ENCODE results near the gene NARF. TPM values are rescaled to one million over a fixed set of nuclear protein-coding genes. Genes with fewer than 3 reads are reported as not detected.

Gene NARF
- total RNA-seq, 1 donor from 2014 or later: 64.4 TPM

DNA sequence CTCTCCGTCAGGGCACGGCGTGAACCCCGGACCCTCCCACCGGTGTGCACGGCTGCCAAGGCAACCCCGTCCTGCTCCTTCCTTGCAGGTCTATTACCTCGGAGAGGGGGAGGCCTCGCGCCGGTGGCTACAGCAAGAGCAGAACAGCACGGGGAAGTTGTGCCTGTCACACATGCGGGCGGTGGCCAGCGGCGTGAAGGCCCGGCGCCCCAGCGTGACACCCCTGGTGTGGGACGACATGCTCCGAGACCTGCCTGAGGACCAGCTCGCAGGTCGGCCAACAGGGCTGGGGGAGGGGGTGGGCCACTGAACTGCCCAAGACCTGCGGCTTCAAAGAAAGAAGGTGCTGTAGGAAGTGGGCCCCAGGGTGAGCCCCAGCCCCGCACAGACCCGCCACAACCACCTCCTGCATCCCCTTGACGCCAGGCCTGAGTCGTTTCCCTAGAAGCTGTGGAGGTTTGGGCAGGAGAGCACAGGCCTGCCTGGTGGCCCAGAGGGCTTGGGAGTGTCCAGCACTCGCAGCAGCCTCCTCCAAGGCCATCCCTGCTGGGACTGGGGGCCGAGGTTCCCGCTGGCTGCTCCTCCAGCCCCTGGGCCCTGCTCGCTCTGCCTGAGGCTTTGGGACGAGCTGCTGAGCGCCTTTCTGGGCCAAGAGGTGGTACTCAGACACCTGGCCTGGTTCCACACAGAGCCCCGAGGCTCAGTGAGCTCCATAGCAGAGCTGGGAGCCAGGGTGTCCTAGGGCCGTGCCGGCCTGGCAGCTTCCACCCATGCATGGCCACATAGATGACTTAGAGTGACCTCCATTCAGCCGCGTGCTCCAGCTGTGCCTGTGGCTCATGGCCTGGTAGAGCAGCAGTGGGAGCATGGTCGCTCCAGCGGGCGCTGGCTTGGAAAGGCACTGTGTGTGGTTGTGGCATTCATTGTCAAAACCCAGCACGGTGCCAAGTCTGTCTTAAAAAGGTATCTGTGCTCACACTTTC lies 22.6 kb upstream of the NARF start:
- FAIRE-seq (no peak), DNase-seq (ENCODE audit: low read depth) (no peak)
- Histone ChIP-seq H3K79me2 (ENCODE audit: insufficient read depth, low read length) (no peaks in the 10 kb centered on the region), H3K9me3 (ENCODE audit: insufficient read depth, low read depth, low read length) (no peaks in the 10 kb centered on the region), H3K27me3 (ENCODE audit: insufficient read depth, low read length) (no peaks in the 10 kb centered on the region), H4K20me1 (ENCODE audit: insufficient read depth, low read length) (peaks cover 4% of the 10 kb centered on the region), H3K27ac (ENCODE audit: low read depth, low read length) (no peak overlapping the region), H3K4me3 (ENCODE audit: insufficient read depth, low read depth, low read length) (no peak overlapping the region), H3K36me3 (ENCODE audit: insufficient read depth, low read length) (no peaks in the 10 kb centered on the region), H3K4me2 (ENCODE audit: low read length) (no peak overlapping the region), H3K9ac (ENCODE audit: low read length) (no peak overlapping the region), H2AFZ (ENCODE audit: low read depth, low read length) (no peak overlapping the region), H3K4me1 (ENCODE audit: insufficient read depth, low read length) (peaks cover 4% of the 10 kb centered on the region)
- H3K9me3 Mint-ChIP-seq (ENCODE audit: unreplicated experiment): no peaks in the 10 kb centered on the region
- peaks cover 3% of the 10 kb centered on the region for H3K4me1 Mint-ChIP-seq (ENCODE audit: low read depth, unreplicated experiment)
- no peak overlapping the region for H3K4me3 Mint-ChIP-seq (ENCODE audit: unreplicated experiment)
- TF ChIP-seq, protein P1, sequence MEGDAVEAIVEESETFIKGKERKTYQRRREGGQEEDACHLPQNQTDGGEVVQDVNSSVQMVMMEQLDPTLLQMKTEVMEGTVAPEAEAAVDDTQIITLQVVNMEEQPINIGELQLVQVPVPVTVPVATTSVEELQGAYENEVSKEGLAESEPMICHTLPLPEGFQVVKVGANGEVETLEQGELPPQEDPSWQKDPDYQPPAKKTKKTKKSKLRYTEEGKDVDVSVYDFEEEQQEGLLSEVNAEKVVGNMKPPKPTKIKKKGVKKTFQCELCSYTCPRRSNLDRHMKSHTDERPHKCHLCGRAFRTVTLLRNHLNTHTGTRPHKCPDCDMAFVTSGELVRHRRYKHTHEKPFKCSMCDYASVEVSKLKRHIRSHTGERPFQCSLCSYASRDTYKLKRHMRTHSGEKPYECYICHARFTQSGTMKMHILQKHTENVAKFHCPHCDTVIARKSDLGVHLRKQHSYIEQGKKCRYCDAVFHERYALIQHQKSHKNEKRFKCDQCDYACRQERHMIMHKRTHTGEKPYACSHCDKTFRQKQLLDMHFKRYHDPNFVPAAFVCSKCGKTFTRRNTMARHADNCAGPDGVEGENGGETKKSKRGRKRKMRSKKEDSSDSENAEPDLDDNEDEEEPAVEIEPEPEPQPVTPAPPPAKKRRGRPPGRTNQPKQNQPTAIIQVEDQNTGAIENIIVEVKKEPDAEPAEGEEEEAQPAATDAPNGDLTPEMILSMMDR (IDR thresholded peaks at IDR 0.05; ENCODE audit: insufficient read depth, low read depth, low read length): no peak
- no peak for TF ChIP-seq EZH2 (IDR thresholded peaks at IDR 0.05; ENCODE audit: insufficient read depth, low read length)
- no peak overlapping the region for H3K27ac Mint-ChIP-seq (ENCODE audit: unreplicated experiment)
- H3K36me3 Mint-ChIP-seq (ENCODE audit: low read depth, unreplicated experiment): no peaks in the 10 kb centered on the region
- H3K27me3 Mint-ChIP-seq (ENCODE audit: low read depth, unreplicated experiment): no peaks in the 10 kb centered on the region

DNA sequence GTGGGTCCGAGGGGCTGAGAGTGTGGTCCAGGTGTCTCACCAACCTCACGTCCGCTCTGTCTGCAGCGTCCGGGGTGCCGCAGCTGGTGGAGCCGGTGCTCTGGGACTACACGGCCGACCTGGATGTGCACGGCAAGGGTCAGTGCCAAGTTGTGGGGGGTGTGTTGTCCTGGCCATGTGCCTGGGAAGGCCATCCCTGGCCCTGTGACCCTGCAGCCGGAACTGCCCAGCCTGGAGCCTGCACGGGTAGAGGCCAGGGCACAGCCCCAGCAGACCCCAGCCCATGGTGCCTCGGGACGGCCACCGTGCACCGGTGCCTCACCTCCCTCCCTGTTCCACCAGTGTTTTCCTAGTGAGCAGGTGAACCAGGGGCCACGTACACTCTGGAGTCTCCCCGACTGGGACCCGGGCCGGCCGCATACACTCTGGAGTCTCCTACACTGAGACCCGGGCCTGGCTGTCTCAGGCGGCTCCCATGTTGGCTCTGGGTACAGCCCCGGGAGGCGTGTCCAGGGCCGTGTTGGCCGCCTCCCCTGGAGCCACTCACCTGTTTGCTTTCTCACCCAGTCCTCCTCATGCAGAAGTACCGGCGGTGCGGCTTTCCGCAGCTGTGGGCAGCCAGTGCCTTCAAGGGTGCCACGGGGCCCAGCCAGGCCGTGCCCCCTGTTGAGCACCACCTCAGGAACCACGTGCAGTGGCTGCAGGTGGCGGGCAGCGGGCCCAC lies 21.8 kb upstream of the NARF start:
- Histone ChIP-seq H3K27ac (ENCODE audit: low read depth, low read length) (no peak overlapping the region), H3K9ac (ENCODE audit: low read length) (no peak overlapping the region), H3K36me3 (ENCODE audit: insufficient read depth, low read length) (no peaks in the 10 kb centered on the region), H3K27me3 (ENCODE audit: insufficient read depth, low read length) (no peaks in the 10 kb centered on the region), H3K9me3 (ENCODE audit: insufficient read depth, low read depth, low read length) (no peaks in the 10 kb centered on the region), H3K4me3 (ENCODE audit: insufficient read depth, low read depth, low read length) (no peak overlapping the region), H3K79me2 (ENCODE audit: insufficient read depth, low read length) (no peaks in the 10 kb centered on the region), H3K4me2 (ENCODE audit: low read length) (no peak overlapping the region), H4K20me1 (ENCODE audit: insufficient read depth, low read length) (peaks cover 10% of the 10 kb centered on the region), H2AFZ (ENCODE audit: low read depth, low read length) (no peak overlapping the region), H3K4me1 (ENCODE audit: insufficient read depth, low read length) (peaks cover 4% of the 10 kb centered on the region)
- FAIRE-seq (no peak), DNase-seq (ENCODE audit: low read depth) (no peak)
- Mint-ChIP-seq H3K4me3 (ENCODE audit: unreplicated experiment) (no peak overlapping the region), H3K4me1 (ENCODE audit: low read depth, unreplicated experiment) (peaks cover 3% of the 10 kb centered on the region), H3K36me3 (ENCODE audit: low read depth, unreplicated experiment) (no peaks in the 10 kb centered on the region), H3K9me3 (ENCODE audit: unreplicated experiment) (no peaks in the 10 kb centered on the region), H3K27me3 (ENCODE audit: low read depth, unreplicated experiment) (no peaks in the 10 kb centered on the region), H3K27ac (ENCODE audit: unreplicated experiment) (no peak overlapping the region)
- TF ChIP-seq, protein P1 (IDR thresholded peaks at IDR 0.05; ENCODE audit: insufficient read depth, low read depth, low read length): no peak
- no peak for TF ChIP-seq EZH2 (IDR thresholded peaks at IDR 0.05; ENCODE audit: insufficient read depth, low read length)
